ENCODE results near the gene SCN5A.

DNA sequence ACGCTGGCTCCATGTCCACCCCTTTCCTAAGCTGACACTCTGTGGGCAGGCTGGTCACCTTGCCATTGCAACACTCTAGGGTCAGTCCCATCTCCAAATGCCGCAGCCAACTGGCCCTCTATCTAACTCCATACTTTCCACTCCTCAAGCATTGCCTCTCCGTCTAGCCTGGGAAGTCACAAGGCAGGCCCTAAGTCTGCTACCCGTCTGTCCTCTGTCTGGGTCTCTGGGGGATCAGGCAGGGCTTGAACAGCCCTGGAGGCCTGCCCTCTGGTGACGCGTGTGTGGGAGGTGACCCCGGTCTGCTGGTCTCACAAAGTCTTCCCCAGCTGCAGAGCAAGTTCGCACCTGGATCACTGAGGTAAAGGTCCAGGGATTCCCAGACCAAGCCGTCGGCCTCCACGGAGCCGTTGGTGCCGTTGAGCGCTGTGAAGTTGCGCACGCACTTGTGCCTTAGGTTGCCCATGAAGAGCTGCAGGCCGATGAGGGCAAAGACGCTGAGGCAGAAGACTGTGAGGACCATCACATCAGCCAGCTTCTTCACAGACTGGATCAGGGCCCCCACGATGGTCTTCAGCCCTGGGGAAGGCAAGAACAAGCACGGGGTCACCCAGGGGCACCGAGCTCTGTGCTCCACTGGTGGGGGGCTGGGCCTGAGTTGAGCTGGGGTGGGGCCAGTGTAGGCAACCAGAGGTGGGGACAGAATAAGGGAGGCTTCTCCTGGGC is 39.9 kb downstream of the SCN5A start:
- TF ChIP-seq, protein P1, sequence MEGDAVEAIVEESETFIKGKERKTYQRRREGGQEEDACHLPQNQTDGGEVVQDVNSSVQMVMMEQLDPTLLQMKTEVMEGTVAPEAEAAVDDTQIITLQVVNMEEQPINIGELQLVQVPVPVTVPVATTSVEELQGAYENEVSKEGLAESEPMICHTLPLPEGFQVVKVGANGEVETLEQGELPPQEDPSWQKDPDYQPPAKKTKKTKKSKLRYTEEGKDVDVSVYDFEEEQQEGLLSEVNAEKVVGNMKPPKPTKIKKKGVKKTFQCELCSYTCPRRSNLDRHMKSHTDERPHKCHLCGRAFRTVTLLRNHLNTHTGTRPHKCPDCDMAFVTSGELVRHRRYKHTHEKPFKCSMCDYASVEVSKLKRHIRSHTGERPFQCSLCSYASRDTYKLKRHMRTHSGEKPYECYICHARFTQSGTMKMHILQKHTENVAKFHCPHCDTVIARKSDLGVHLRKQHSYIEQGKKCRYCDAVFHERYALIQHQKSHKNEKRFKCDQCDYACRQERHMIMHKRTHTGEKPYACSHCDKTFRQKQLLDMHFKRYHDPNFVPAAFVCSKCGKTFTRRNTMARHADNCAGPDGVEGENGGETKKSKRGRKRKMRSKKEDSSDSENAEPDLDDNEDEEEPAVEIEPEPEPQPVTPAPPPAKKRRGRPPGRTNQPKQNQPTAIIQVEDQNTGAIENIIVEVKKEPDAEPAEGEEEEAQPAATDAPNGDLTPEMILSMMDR (IDR thresholded peaks at IDR 0.05; ENCODE audit: poor library complexity, severe bottlenecking) = no peak
- no peak for TF ChIP-seq EP300 (conservative IDR thresholded peaks at IDR 0.05; ENCODE audit: poor library complexity, severe bottlenecking)
- TF ChIP-seq, protein P2, sequence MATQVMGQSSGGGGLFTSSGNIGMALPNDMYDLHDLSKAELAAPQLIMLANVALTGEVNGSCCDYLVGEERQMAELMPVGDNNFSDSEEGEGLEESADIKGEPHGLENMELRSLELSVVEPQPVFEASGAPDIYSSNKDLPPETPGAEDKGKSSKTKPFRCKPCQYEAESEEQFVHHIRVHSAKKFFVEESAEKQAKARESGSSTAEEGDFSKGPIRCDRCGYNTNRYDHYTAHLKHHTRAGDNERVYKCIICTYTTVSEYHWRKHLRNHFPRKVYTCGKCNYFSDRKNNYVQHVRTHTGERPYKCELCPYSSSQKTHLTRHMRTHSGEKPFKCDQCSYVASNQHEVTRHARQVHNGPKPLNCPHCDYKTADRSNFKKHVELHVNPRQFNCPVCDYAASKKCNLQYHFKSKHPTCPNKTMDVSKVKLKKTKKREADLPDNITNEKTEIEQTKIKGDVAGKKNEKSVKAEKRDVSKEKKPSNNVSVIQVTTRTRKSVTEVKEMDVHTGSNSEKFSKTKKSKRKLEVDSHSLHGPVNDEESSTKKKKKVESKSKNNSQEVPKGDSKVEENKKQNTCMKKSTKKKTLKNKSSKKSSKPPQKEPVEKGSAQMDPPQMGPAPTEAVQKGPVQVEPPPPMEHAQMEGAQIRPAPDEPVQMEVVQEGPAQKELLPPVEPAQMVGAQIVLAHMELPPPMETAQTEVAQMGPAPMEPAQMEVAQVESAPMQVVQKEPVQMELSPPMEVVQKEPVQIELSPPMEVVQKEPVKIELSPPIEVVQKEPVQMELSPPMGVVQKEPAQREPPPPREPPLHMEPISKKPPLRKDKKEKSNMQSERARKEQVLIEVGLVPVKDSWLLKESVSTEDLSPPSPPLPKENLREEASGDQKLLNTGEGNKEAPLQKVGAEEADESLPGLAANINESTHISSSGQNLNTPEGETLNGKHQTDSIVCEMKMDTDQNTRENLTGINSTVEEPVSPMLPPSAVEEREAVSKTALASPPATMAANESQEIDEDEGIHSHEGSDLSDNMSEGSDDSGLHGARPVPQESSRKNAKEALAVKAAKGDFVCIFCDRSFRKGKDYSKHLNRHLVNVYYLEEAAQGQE (IDR thresholded peaks at IDR 0.05; ENCODE audit: borderline replicate concordance) = no peak

Data from neural cell (in vitro differentiated cells).